DND-41 (cell line): ENCODE results near the gene ZNF366.

ENCODE experiments used
- ATAC-seq: fragments of 200-7000 bp; cut with Tn5 transposase; 3 replicates; pipeline ENCODE4 v1.9.1; 2021; ENCODE audit warnings: low read depth; ENCODE audit not compliant: insufficient read depth
- DNase-seq: peaks from one replicate; pipeline ENCODE4 v3.0.0-alpha.2; 2020
- H2AFZ ChIP-seq: 2 replicates; pipeline ENCODE4 v1.6.0; 2012; ENCODE audit warnings: low read depth, low read length
- H3K27ac ChIP-seq: 2 replicates; pipeline ENCODE4 v1.5.1; 2012; ENCODE audit warnings: low read length, inconsistent platforms
- H3K27me3 ChIP-seq: fragments of 200-600 bp; sonication (generic); 2 replicates; pipeline ENCODE4 v1.6.0; 2012; ENCODE audit warnings: low read length, mild to moderate bottlenecking, inconsistent platforms; ENCODE audit not compliant: insufficient read depth, poor library complexity
- H3K36me3 ChIP-seq: 2 replicates; pipeline ENCODE4 v1.5.1; 2012; ENCODE audit warnings: low read length, inconsistent platforms; ENCODE audit not compliant: insufficient read depth
- H3K4me1 ChIP-seq: 2 replicates; pipeline ENCODE4 v1.5.1; 2012; ENCODE audit warnings: mild to moderate bottlenecking, low read length; ENCODE audit not compliant: insufficient read depth
- H3K4me2 ChIP-seq: 2 replicates; pipeline ENCODE4 v1.6.0; 2012; ENCODE audit warnings: mild to moderate bottlenecking, moderate library complexity, low read length, inconsistent platforms; ENCODE audit not compliant: insufficient read depth
- H3K4me3 ChIP-seq, 2 experiments: fragments of 200-600 bp in 1 of 2; shearing (Covaris generic) in 1 of 2; 2 replicates each; pipeline ENCODE4 v1.5.1; 2012 to 2016; ENCODE audit warnings: inconsistent platforms in 2 of 2, low read length in 2 of 2, mild to moderate bottlenecking in 2 of 2, low read depth in 1 of 2, moderate library complexity in 1 of 2
- H3K79me2 ChIP-seq: 2 replicates; pipeline ENCODE4 v1.6.0; 2012; ENCODE audit warnings: low read length, inconsistent platforms; ENCODE audit not compliant: insufficient read depth
- H3K9ac ChIP-seq: 2 replicates; pipeline ENCODE4 v1.6.0; 2012; ENCODE audit warnings: low read depth, mild to moderate bottlenecking, inconsistent platforms, low read length, moderate library complexity
- H3K9me3 ChIP-seq: 2 replicates; pipeline ENCODE4 v1.5.1; 2012; ENCODE audit warnings: low read length, moderate library complexity, mild to moderate bottlenecking, inconsistent platforms; ENCODE audit not compliant: insufficient read depth, severe bottlenecking
- H4K20me1 ChIP-seq: 2 replicates; pipeline ENCODE4 v1.6.0; 2012; ENCODE audit warnings: low read length; ENCODE audit not compliant: insufficient read depth
- EZH2 ChIP-seq: IDR thresholded peaks from 3 replicates; pipeline ENCODE4 v1.6.1; 2012; ENCODE audit warnings: borderline replicate concordance, low read depth, mild to moderate bottlenecking, moderate library complexity, low read length, inconsistent platforms; ENCODE audit not compliant: severe bottlenecking
- TF ChIP-seq, protein P1 (sequence below): IDR thresholded peaks from 2 replicates; pipeline ENCODE4 v1.5.1; 2012; ENCODE audit warnings: borderline replicate concordance, low read length, moderate library complexity, mild to moderate bottlenecking; ENCODE audit not compliant: poor library complexity, severe bottlenecking; ENCODE audit errors: extremely low read depth

Gene ZNF366

DNA sequence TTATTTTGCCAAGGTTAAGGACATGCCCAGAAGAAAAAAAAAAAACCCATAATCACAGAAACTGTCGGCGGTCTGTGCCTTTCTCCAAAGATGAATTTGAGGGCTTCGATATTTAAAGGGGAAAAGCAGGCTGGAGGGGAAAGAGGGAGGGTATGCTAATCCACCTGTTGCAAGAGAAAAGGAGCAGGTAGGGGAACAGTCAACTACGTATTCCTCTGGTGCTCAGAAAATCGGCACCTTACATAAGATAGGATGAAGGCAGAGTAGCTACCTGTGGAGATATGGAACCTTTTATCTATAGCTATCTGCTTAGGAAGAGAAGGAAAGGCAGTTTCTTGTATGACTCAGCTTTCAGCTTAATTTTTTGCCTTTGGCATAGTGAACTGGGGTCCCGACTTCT, 109.4 kb downstream of the ZNF366 start:
- Histone ChIP-seq H3K79me2 (no peaks in the 10 kb centered on the region), H3K9me3 (peaks cover 11% of the 10 kb centered on the region), H4K20me1 (no peaks in the 10 kb centered on the region), H3K9ac (no peak overlapping the region), H3K4me2 (no peak overlapping the region), H3K27ac (no peak overlapping the region), H3K27me3 (peaks cover 5% of the 10 kb centered on the region), H3K4me3 (no peak overlapping the region), H3K4me1 (no peaks in the 10 kb centered on the region), H3K36me3 (no peaks in the 10 kb centered on the region), H2AFZ (no peak overlapping the region)
- DNase-seq (no peak), ATAC-seq (no peak)
- TF ChIP-seq, protein P1, sequence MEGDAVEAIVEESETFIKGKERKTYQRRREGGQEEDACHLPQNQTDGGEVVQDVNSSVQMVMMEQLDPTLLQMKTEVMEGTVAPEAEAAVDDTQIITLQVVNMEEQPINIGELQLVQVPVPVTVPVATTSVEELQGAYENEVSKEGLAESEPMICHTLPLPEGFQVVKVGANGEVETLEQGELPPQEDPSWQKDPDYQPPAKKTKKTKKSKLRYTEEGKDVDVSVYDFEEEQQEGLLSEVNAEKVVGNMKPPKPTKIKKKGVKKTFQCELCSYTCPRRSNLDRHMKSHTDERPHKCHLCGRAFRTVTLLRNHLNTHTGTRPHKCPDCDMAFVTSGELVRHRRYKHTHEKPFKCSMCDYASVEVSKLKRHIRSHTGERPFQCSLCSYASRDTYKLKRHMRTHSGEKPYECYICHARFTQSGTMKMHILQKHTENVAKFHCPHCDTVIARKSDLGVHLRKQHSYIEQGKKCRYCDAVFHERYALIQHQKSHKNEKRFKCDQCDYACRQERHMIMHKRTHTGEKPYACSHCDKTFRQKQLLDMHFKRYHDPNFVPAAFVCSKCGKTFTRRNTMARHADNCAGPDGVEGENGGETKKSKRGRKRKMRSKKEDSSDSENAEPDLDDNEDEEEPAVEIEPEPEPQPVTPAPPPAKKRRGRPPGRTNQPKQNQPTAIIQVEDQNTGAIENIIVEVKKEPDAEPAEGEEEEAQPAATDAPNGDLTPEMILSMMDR, result no peak
- no peak for TF ChIP-seq EZH2

DNA sequence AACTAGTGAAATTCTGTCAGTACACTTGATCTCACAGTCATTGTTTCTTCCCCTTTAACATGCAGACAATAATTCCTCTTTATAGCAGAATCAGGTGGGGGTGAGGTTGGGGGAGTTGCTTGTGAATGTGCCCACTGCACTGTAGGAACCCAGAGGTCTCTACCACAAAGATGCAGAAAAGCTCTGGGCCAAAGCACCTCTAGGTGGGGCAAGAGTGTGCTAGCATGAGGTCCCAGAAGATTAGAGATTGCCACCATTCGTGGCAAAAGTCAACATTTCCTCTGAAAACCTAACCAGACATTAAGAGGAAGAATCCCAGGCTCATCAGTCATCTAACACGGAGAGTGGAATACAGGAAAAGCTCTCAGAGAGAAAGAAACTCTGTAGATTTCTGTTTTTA, 112.5 kb downstream of the ZNF366 start:
- no peak overlapping the region for H3K27ac ChIP-seq
- no peak for ATAC-seq
- no peaks in the 10 kb centered on the region for H3K9me3 ChIP-seq
- no peaks in the 10 kb centered on the region for H4K20me1 ChIP-seq
- H2AFZ ChIP-seq, result no peak overlapping the region
- H3K27me3 ChIP-seq, result peaks cover 13% of the 10 kb centered on the region
- TF ChIP-seq, protein P1, result peak; percentile 35
- TF ChIP-seq EZH2, result no peak
- H3K36me3 ChIP-seq, result no peaks in the 10 kb centered on the region
- H3K4me3 ChIP-seq, result no peak overlapping the region
- no peaks in the 10 kb centered on the region for H3K79me2 ChIP-seq
- no peaks in the 10 kb centered on the region for H3K4me1 ChIP-seq
- DNase-seq, result no peak
- no peak overlapping the region for H3K9ac ChIP-seq
- no peak overlapping the region for H3K4me2 ChIP-seq

DNA sequence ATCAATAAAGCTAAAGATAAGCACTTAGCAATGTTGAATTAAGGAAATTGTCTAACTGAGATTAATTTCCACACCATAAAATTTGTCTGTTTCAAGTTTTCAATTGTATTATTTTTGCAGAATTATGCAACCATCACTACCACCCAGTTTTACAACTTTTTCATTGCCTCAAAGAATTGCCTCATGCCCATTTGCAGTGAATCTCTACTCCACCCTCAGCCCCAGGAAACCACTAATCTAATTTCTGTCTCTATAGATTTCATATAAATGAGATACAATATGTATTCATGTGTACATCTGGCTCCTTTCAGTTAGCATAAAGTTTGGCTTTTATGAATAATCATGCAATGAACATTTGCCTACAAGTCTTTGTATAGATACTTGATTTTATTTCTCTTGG, 114.2 kb downstream of the ZNF366 start:
- Histone ChIP-seq H3K79me2 (no peaks in the 10 kb centered on the region), H3K9me3 (no peaks in the 10 kb centered on the region), H2AFZ (no peak overlapping the region), H3K4me2 (no peak overlapping the region), H3K27me3 (peaks cover 8% of the 10 kb centered on the region), H3K4me3 (no peak overlapping the region), H3K9ac (no peak overlapping the region), H3K27ac (no peak overlapping the region), H3K36me3 (no peaks in the 10 kb centered on the region), H3K4me1 (no peaks in the 10 kb centered on the region), H4K20me1 (no peaks in the 10 kb centered on the region)
- no peak for DNase-seq
- no peak for ATAC-seq
- TF ChIP-seq EZH2, result no peak
- TF ChIP-seq, protein P1, result no peak
